Measurements from ENCODE around the gene CACNA2D2. TPM values are rescaled to one million over a fixed set of nuclear protein-coding genes. Genes with fewer than 3 reads are reported as not detected.

The CACNA2D2 gene
- total and polyA plus RNA-seq, 2 of the 13 experiments (the other 11 are each of a cell fraction or from before 2014, with no cell fraction given), result not detected

GRCh38 chr3:50321336-50322114, 181.9 kb downstream of the CACNA2D2 start (continued):
- peak; percentile 31 for TF ChIP-seq HNRNPH1 (optimal IDR thresholded peaks at IDR 0.05; ENCODE audit: low read depth, low read length)
- no peak for TF ChIP-seq BCLAF1 (IDR thresholded peaks at IDR 0.05)
- TF ChIP-seq TERF1 (CRISPR knock-in tag; IDR thresholded peaks at IDR 0.05), result no peak
- no peak for TF ChIP-seq ZNF234 (CRISPR knock-in tag; conservative IDR thresholded peaks at IDR 0.05)
- peak; percentile 95 for TF ChIP-seq ZNF777 (CRISPR knock-in tag; IDR thresholded peaks at IDR 0.05)
- TF ChIP-seq ZNF354B (CRISPR knock-in tag; IDR thresholded peaks at IDR 0.05), result no peak
- peak; percentile 96 for TF ChIP-seq ZBTB10 (CRISPR knock-in tag; IDR thresholded peaks at IDR 0.05; ENCODE audit: borderline replicate concordance)
- TF ChIP-seq NR3C1 (CRISPR knock-in tag; IDR thresholded peaks at IDR 0.05), result no peak
- no peak for TF ChIP-seq CENPX (CRISPR knock-in tag; IDR thresholded peaks at IDR 0.05)
- TF ChIP-seq RERE (CRISPR knock-in tag; IDR thresholded peaks at IDR 0.05; ENCODE audit: low read depth), result no peak
- no peak for TF ChIP-seq ZNF639 (CRISPR knock-in tag; conservative IDR thresholded peaks at IDR 0.05)
- no peak for TF ChIP-seq KLF15 (CRISPR knock-in tag; IDR thresholded peaks at IDR 0.05; ENCODE audit: borderline replicate concordance)
- peak; percentile 55; the same call in 1 of the 2 replicates for TF ChIP-seq KDM5A (IDR thresholded peaks at IDR 0.05; ENCODE audit: borderline replicate concordance, low read length)

All from HepG2 (cell line).